Epithelial cell of proximal tubule (primary cell): ENCODE measurements around the gene METTL24. TPM values are rescaled to one million over a fixed set of nuclear protein-coding genes. Genes with fewer than 3 reads are reported as not detected.

ENCODE experiments used
- DNase-seq: peaks from one replicate; pipeline ENCODE4 v3.0.0-alpha.2; 2011; ENCODE audit warnings: low read depth
- H3K4me3 ChIP-seq: 2 replicates; pipeline ENCODE4 v1.5.1; 2011; ENCODE audit warnings: low read depth, mild to moderate bottlenecking, low read length
- total RNA-seq: library from RNA; depleted of rRNA; stranded (reverse); fragments of >200 nt; gene quantifications from 2 replicates; pipeline ENCODE4 v1.2.3, GENCODE V29; 2015
- TF ChIP-seq, protein P1 (sequence below): conservative IDR thresholded peaks from 2 replicates; pipeline ENCODE4 v1.5.1; 2012; ENCODE audit warnings: low read depth, mild to moderate bottlenecking, low read length

The METTL24 gene
- total RNA-seq, 1 donor from 2014 or later, result 0.69 TPM

DNA sequence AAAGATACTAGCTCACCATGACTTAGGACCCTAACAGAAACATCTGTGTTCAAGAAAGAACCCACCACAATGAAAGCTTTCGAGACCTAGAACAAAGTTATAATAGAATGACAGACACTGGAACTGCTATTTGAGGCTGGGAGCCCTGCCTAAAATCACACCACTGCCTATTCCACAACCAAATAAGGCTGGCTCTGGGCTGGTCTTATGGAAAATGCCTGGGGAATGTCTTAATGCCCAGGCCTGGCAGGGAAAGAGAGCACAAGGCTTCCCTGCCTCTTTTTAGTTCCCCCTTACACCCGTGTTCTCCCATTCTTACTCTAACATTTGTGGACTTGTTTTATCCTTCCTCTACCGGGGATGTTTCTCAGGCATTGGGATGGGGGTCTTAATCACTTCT lies 5.6 kb upstream of the METTL24 start:
- DNase-seq, result no peak
- TF ChIP-seq, protein P1, sequence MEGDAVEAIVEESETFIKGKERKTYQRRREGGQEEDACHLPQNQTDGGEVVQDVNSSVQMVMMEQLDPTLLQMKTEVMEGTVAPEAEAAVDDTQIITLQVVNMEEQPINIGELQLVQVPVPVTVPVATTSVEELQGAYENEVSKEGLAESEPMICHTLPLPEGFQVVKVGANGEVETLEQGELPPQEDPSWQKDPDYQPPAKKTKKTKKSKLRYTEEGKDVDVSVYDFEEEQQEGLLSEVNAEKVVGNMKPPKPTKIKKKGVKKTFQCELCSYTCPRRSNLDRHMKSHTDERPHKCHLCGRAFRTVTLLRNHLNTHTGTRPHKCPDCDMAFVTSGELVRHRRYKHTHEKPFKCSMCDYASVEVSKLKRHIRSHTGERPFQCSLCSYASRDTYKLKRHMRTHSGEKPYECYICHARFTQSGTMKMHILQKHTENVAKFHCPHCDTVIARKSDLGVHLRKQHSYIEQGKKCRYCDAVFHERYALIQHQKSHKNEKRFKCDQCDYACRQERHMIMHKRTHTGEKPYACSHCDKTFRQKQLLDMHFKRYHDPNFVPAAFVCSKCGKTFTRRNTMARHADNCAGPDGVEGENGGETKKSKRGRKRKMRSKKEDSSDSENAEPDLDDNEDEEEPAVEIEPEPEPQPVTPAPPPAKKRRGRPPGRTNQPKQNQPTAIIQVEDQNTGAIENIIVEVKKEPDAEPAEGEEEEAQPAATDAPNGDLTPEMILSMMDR, result no peak
- no peak overlapping the region for H3K4me3 ChIP-seq

DNA sequence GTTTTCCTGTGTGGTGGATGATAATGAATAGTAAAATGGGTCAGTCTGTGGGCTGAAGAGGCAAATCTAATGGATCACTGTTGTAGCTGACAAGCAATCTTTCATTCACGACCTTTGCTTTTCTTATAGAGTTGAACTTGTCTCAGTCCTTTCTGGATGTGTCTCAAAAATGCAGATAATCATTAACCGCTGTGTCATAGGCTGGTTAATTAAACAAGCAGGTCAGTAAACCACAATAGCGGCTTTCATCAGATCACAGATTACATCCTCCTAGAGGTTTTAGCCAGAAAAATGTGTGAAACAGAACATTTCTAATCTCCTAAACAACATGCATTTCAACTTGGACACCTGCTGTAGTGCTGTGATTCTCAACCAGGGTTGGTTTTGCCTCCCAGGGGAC lies 2.5 kb upstream of the METTL24 start:
- H3K4me3 ChIP-seq, result no peak overlapping the region
- DNase-seq, result peak; percentile 82
- TF ChIP-seq, protein P1, result no peak

DNA sequence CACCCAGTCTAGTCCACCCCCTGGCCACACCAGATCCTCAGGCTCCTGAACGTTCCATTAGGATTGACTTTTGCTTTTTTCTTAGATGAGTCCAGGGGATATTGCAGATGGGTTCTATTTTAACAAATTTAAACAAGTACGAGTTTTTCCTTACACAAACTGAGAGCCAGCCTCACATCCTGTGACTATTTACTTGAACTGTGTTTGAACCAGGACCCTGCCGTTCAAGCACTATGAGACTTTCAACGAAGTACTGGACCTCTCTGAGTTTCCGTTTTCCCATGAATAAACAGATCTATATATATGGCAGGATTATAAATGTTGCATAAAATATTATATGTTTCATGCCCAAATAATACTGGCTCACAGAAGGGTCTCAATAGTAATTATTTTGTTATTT lies 1.4 kb upstream of the METTL24 start:
- TF ChIP-seq, protein P1, result no peak
- H3K4me3 ChIP-seq, result no peak overlapping the region
- no peak for DNase-seq

DNA sequence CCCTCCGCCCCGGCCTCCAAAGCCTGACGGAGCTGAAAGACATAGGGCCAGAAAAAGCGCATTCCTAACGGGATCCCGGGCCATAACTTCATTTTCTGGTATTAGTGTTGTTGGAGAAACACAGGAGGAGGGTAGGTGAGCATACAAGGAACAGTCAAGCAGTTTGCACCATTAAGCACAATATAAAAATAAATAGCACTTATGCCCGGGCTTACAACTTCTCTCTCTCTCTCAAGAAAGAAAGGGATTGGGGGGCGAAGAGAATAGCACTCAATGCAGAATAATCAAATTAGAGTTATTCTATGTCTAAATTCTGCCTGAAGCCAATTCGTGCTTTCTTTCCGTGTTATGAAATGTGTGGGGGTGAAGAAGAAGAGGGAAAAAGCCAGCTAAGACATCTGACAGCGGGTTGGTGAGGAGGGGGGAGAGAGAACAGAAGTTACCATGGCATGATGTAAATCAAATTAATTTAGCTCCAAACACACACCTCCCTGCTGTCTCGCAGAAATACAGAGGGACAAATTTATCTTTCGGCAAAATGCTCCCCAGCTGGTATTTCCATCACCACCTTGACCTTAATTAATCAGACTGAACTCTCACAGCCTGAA lies 508 bp upstream of the METTL24 start:
- TF ChIP-seq, protein P1, result no peak
- peak overlapping the region; percentile 57 for H3K4me3 ChIP-seq
- no peak for DNase-seq

DNA sequence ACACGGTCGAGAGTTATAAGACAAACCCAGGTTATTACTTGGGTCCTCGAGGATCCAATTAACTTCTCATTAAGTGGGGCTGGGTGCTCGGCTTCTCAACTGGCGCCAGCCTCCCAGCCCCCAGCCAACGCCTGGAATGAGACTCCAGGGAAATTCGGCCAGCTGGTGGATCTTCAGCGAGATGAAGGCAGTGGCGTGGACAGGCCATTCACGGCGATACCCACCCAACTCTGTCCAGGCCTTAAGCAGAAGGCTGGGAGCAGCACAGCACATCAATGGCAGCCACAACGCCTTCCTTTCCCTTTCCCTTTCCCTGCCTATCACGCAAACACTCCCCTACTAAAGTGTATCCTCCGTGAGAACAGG lies 868 bp downstream of the METTL24 start:
- peak overlapping the region; percentile 57 for H3K4me3 ChIP-seq
- DNase-seq, result no peak

DNA sequence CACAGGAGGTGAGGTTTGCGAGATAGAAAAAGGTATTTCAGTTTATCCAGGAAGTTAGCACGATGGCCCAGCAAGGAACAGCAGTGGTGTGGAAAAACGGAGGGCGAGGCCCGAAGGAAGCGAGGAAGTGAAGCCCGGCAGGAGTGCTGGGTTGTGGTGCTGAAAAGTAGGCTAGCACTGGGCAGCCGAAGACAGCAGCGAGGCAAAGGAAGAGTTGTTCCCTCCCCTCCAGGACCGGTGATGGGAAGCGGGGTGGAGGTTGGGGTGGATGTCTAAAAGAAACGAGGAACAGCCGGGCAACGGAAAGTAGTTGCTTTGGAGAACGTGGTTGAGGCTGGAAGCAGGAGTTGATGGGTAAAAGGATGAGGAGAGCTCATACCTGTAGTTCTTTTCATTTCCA lies 1.4 kb downstream of the METTL24 start:
- no peak overlapping the region for H3K4me3 ChIP-seq
- TF ChIP-seq, protein P1, result no peak
- no peak for DNase-seq

More for the DNA sequence above, 868 bp downstream of the METTL24 start:
- TF ChIP-seq, protein P1, result no peak

DNA sequence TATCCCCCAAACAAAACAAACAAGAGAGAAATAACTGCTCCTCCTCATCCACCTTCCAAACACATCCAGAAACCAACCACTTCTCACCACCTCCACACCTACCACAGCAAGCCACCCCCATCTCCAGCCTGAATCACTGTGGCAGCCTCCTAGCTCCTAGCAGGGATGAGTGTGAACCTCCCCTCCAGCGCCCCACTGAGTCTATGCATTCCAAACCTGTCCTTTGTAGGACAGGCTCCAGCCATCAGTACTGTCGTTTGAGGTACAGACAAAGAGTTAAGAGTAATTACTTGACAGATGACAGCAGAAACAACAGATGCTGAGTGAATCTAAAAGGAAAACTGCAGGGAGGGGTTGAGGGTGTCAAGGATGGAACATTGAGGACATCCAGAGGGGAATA lies 2.4 kb downstream of the METTL24 start:
- DNase-seq, result no peak
- no peak overlapping the region for H3K4me3 ChIP-seq
- TF ChIP-seq, protein P1, result no peak
